Glutamatergic neuron (in vitro differentiated cells): ENCODE results near the gene RACGAP1. TPM values are rescaled to one million over a fixed set of nuclear protein-coding genes. Genes with fewer than 3 reads are reported as not detected.

Experiments used
- DNase-seq: peaks from one replicate; pipeline ENCODE4 v3.0.0; 2022
- H3K27ac Mint-ChIP-seq: one replicate; pipeline ENCODE4 v1.8.0; 2020; ENCODE audit warnings: mild to moderate bottlenecking, mixed read lengths, inconsistent platforms; ENCODE audit not compliant: unreplicated experiment
- H3K27me3 Mint-ChIP-seq: one replicate; pipeline ENCODE4 v1.8.0; 2020; ENCODE audit warnings: mild to moderate bottlenecking, moderate library complexity, mixed read lengths, inconsistent platforms; ENCODE audit not compliant: unreplicated experiment
- H3K36me3 Mint-ChIP-seq: one replicate; pipeline ENCODE4 v1.8.0; 2020; ENCODE audit warnings: mild to moderate bottlenecking, mixed read lengths, inconsistent platforms; ENCODE audit not compliant: unreplicated experiment
- H3K4me1 Mint-ChIP-seq: one replicate; pipeline ENCODE4 v1.8.0; 2020; ENCODE audit warnings: mild to moderate bottlenecking, low read depth, mixed read lengths, inconsistent platforms; ENCODE audit not compliant: unreplicated experiment
- H3K4me3 Mint-ChIP-seq: one replicate; pipeline ENCODE4 v1.8.0; 2020; ENCODE audit warnings: mild to moderate bottlenecking, mixed read lengths, inconsistent platforms; ENCODE audit not compliant: unreplicated experiment
- H3K9me3 Mint-ChIP-seq: one replicate; pipeline ENCODE4 v1.8.0; 2020; ENCODE audit warnings: mild to moderate bottlenecking, moderate library complexity, mixed read lengths, inconsistent platforms; ENCODE audit not compliant: unreplicated experiment
- CTCF ChIP-seq: fragments of 200-600 bp; sonication (generic); IDR thresholded peaks from one replicate; pipeline ENCODE4 v1.5.0; 2021; ENCODE audit not compliant: partially characterized antibody, unreplicated experiment
- long read RNA-seq: library from polyadenylated mRNA; unstranded; transcript quantifications from one replicate; pipeline ENCODE4 v2.0.0, GENCODE V29; 2020; ENCODE audit not compliant: unreplicated experiment
- total RNA-seq: library from RNA; stranded (reverse); fragmentation: NEBNext Ultra II Directional; extraction: Animal tissue kit (Norgen Biotek cat#: 25700); gene quantifications from one replicate; pipeline ENCODE4 v1.2.1, GENCODE V29; 2021; ENCODE audit not compliant: unreplicated experiment

The RACGAP1 gene
- 47.1 TPM for total RNA-seq
- long read RNA-seq, partial matches to known transcripts, result 0 of 1 reads
- long read RNA-seq, other reads (novel, unspliced or antisense), result 1 of 1 reads

GRCh38 chr12:50025187-50026059, at the start of gene RACGAP1:
RACGAP1 (minus strand) TSS chr12:50025494; CDS start chr12:50016715, 8,779 bp downstream.
- Mint-ChIP-seq H3K4me3 (peak within 1 kb of the TSS; percentile 100), H3K36me3 (no peaks in the 10 kb centered on the region), H3K27ac (peak within 1 kb of the TSS; percentile 84), H3K4me1 (peaks cover 18% of the 10 kb centered on the region), H3K9me3 (no peaks in the 10 kb centered on the region), H3K27me3 (peaks cover 8% of the 10 kb centered on the region)
- TF ChIP-seq CTCF, result no peak
- DNase-seq, result peak; percentile 92

DNA sequence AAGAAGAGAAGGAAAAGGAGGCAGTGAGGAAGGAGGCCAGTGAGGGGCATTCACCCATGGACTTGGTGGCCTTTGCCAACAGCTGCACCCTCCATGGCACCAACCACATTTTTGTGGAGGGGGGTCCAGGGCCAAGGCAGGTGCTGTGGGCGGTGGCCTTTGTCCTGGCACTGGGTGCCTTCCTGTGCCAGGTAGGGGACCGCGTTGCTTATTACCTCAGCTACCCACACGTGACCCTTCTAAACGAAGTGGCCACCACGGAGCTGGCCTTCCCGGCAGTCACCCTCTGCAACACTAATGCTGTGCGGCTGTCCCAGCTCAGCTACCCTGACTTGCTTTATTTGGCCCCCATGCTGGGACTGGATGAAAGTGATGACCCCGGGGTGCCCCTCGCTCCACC, 48.4 kb upstream of the RACGAP1 start:
- peaks cover 8% of the 10 kb centered on the region for H3K9me3 Mint-ChIP-seq
- H3K4me1 Mint-ChIP-seq, result peaks cover 28% of the 10 kb centered on the region
- no peak for DNase-seq
- no peak for TF ChIP-seq CTCF
- H3K27ac Mint-ChIP-seq, result no peak overlapping the region
- H3K27me3 Mint-ChIP-seq, result peaks cover 29% of the 10 kb centered on the region
- H3K4me3 Mint-ChIP-seq, result peak overlapping the region; percentile 43
- peaks cover 8% of the 10 kb centered on the region for H3K36me3 Mint-ChIP-seq

GRCh38 chr12:50073206-50073605, 47.9 kb upstream of the RACGAP1 start:
- peaks cover 8% of the 10 kb centered on the region for H3K9me3 Mint-ChIP-seq
- no peak overlapping the region for H3K27ac Mint-ChIP-seq
- H3K4me1 Mint-ChIP-seq, result peaks cover 28% of the 10 kb centered on the region
- H3K4me3 Mint-ChIP-seq, result peak overlapping the region; percentile 43
- DNase-seq, result no peak
- H3K36me3 Mint-ChIP-seq, result peaks cover 8% of the 10 kb centered on the region
- no peak for TF ChIP-seq CTCF
- peaks cover 29% of the 10 kb centered on the region for H3K27me3 Mint-ChIP-seq

GRCh38 chr12:50072198-50072907, 47.1 kb upstream of the RACGAP1 start:
- DNase-seq, result no peak
- H3K27ac Mint-ChIP-seq, result no peak overlapping the region
- peaks cover 26% of the 10 kb centered on the region for H3K4me1 Mint-ChIP-seq
- peaks cover 8% of the 10 kb centered on the region for H3K9me3 Mint-ChIP-seq
- TF ChIP-seq CTCF, result no peak
- peaks cover 8% of the 10 kb centered on the region for H3K36me3 Mint-ChIP-seq
- H3K27me3 Mint-ChIP-seq, result peaks cover 29% of the 10 kb centered on the region
- H3K4me3 Mint-ChIP-seq, result peak overlapping the region; percentile 49
